Fibroblast of skin of back (primary cell): ENCODE results near the gene TBCK. TPM values are rescaled to one million over a fixed set of nuclear protein-coding genes. Genes with fewer than 3 reads are reported as not detected.
"Not testable (repeated sequence)": the region's sequence is repeated elsewhere in the genome, so short reads cannot be mapped to it uniquely, and the experiment has no call there.

ENCODE experiments used
- DNase-seq: peaks from one replicate; pipeline ENCODE4 v3.0.0-alpha.2; 2013
- polyA plus RNA-seq, 2 experiments: library from polyadenylated mRNA; unstranded; fragments of 120-200 nt; gene quantifications; one replicate each; pipeline ENCODE4 v1.2.1, GENCODE V29; 2013; ENCODE audit not compliant: insufficient read length in 2 of 2

Gene TBCK
- polyA plus RNA-seq (2013, experiment 1 of 2; ENCODE audit: insufficient read length), result 10.7 TPM
- polyA plus RNA-seq (2013, experiment 2 of 2; ENCODE audit: insufficient read length), result 16.8 TPM

DNA sequence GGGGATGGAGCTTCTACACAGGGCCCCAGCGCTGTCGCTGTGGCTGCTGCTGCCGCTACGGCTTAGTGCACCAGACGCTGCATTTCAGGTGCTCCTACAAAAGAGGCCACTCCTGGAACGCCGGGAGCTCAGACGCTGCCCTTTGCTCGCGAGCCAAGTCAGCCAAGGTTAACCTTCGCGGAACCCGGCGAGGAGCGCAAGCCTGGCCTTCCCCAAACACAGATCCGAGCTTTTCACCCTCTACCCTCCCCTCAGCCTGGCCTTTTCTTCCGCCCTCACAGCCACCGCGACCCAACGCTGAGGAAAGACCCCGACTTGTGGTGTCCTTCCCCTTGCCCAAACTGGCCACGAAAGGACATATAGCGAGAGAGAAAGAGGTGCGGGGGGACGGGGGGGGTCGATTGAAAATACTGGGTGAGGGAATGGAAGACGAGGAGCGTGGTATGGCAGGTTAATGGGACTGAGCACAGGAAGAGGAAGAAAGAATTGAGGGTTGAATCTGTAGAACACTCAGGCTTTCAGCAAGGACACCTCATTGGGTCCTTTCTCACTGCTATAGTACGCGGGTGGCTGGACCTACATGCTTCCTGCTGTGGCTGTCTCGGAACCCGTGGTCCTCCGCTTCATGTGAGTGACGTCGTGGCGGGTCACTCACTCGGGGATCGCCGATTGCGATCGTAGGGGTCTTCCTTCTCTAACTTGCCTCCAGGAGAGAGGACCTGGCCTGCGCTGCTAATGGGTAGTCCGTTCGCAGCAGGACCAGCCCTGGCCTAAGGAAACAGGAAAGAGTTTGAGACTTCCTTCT is at the start of gene TBCK, which contains the start of gene AIMP1:
Gene TBCK, minus strand, starts transcription at position 242 of the 805 bp plus-strand sequence. CDS start 7,249 bp downstream, outside the sequence.
Gene AIMP1, plus strand, starts transcription at position 583 of the 805 bp plus-strand sequence. CDS start 8,460 bp downstream, outside the sequence.
- peak; percentile 91 for DNase-seq

DNA sequence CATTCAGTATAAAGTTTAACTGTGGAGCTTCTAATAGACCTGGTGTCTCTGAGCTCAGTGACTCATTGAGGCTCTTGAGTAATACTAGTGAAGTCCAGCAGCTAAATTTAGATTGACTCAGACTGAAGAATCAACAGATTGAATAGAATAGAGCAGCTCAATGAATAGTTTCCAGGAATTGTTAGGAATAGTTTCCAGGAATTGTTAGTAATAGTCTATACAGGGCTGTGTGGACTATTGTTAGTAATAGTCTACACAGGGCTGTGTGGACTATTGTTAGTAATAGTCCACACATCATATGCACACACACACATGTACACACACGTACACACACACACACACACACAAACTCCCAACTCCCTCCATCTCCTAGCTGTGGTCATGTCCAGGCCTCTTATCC is 49.6 kb upstream of the TBCK start:
- peak; percentile 94 for DNase-seq

DNA sequence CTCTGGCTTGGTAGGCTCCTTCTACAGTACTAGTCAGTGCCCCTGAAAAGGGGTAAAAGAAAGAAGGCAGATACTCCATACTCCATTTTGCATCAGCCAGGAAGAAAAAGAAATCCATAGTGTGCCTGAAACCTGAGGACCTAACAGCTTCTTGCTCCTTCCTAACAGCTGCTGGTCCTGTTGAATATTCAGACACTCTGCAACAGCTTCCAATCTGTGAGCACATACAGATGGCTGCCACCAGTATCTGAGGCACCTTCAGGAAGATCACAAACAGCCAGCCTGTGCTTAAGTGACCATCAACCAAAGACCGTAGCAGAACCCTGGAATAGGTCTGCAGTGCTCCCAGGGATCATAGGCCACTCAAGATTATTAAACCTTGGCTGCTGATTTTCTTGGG is 48.3 kb upstream of the TBCK start:
- no peak for DNase-seq

DNA sequence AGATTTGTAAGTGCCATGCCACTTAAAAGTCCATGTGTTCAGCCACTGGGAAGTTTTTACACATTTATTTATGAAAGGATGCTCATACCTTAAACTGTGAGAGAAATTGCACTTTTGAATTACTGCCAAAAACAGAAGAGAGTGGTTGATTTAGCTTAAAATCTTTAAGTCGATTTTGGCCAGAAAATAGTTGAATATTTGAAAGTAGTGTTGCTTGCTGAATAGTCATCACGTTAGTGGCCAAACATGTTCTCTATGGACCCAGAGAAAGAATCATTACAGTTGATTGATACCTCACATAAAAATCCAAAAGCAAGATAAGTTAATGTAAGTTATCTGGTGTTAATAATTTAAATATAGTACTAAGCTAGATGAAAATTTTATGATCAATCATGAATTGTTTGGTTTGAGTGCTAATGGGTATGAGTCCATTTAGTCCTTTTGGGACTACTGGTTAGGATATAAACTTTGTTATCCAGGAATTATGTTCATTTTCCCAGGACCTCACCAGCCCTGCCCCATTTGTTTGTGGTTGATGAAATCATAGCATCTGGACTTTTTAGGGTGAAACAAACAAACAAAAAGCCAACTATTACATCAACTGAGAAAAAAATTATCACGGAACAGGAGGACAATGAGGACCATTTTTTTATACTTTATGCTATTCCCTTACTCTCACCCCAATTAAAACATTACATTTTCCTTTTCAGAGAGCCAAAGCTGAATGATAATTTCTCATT is 46.2 kb upstream of the TBCK start:
- DNase-seq, result no peak

DNA sequence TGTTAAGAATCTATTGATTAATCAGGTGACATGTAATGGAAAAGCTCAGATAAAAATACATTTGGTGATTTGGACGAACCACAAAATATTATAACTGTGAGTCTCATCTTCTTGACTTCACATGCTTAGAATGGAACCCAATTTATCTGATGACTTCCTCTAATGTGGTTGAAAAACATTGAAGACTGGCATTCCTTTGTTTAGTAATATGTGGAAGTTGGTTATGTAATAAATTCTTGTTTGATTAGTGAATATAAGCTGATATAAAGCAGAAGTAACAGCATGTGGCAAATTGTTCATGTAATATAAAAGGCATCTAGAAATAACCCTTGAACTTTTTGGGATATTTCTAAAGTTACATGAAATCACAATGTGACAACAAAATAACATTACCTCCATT is 42.9 kb upstream of the TBCK start:
- peak; percentile 88 for DNase-seq

DNA sequence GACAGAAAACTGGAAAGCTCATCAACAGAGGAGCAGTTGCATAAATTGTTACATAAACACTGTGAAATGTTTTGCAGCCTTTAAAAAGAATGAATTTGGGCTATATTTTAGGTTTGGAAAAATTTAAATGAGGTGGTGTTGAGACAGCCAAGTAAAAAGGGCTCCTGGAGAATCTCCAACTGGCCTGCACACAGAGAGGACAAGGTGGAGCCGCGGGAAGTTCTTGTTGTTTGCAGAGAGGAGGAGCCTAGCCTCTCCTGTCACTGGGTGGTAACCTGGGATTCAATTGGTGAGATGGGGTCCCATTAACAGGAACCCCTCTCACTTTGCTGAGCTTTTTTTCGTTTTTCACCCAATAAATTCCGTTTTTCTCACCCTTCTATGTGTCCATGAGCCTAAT is 39.2 kb upstream of the TBCK start:
- no peak for DNase-seq

DNA sequence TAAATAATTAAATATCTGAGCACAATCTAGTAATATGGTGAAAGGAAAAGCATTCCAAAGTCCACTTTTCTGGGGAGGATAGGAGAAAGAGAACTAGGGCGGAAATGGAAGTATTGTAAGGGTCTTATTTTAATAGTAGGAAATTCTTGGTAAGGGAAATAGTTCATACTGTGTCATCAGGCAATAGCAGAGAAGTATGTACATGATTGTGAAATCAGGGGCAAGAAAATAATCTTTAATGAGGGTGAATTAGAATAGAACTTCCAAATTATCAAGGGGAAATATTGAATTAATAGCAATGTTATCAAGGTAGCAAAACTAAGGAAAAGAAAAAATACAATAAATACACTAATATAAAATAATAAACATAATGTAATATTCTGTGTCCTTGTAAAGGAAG is 37.8 kb upstream of the TBCK start:
- DNase-seq, result no peak

DNA sequence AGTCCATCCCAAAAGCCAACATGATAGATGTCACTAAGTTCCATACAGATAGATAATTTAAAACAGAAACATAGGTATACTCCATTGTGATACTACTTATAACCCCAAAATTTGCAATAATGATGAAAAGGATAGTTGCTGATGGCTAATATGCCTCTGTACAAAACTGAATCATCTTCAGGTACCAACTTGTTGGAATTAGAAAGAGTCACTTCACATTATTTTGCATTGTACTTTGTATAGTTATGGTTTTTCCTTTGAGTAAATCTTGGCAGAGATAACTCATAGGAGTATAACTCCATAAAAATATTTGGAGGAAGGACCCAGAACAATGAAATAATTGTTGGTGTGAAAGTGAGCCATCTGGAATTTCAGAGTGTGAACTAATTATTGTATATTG is 35.0 kb upstream of the TBCK start:
- no peak for DNase-seq

DNA sequence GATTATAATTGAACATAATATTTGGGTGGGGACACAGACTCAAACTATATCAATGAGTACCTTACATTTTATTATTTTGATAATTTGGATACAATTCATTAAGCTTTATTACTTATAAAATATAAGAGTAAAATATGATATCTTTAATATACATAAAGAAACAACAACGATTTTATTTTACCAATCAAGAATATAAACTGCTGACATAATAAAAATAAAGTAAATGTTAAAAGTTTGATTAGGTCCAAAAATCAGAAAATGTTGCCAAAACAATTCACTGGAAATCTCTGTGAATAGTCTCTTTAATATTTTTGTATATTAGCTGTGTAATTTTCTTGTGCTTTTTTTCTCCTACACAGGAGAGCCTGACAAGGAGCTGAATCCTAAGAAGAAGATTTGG is 31.2 kb upstream of the TBCK start:
- no peak for DNase-seq

DNA sequence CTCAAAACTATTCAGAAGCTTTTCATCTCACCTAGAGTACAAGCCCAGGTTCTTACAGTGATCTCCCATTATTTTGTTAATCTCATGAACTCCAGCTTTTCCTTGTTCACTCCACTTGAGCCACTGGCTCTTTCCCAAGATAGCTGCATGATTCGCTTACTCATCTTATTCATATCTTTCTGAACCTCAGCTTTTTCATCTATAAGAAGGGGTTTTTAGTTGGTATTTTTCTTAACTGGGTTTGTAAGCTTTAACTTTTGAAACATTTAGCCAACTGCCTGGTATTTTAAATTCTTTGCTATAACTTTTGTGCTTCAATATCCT is 28.6 kb upstream of the TBCK start:
- peak; percentile 38 for DNase-seq

DNA sequence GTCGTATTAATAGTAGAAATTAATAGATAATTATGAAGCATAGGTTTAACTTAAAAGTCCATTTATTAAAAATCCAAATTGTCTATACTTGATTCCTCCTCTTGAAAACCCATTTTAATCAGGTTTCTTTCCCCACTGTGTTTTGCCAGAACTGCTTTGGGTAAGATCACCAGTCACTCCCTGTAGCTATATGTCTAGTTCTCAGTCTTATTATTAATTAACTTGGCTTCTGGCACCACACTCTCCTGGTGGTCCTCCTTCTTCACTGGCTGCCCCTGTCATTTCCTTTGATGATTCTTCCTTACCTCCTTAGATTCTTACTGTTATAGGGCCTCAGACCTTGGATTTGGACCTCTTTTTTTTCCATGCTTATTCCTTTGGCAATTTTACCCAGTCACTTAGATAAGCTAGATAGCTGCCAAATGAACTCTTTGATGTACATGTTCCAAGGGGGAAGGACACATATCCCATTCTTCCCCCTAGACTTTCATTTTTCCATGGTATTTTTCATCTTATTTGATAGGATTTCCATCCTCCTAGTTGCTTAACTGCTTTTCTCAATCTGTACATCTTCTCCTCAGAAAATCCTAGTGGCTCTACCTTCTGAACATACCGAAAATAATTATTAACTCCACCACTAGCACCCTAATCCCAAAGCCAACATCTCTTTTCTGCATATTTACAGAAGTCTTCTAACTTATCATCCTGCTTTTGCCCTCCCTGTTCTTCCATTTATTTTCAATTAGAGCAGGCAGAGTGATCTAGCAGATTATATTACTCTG is 28.0 kb upstream of the TBCK start:
- DNase-seq, result no peak

DNA sequence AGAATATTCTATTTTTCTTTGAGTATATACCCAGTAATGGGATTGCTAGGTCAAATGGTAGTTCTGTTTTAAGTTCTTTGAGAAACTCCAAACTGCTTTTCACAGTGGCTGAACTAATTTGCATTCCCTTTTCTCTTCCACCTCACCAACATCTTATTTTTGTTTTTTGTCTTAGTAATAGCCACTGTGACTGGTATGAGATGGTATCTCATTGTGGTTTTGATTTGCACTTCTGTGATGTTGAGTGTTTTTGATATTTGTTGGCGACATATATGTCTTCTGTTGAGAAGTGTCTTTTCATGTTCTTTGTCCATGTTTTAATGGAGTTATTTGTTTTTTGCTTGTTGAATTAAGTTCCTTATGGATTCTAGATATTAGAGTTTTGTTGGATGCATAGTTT is 24.8 kb upstream of the TBCK start:
- DNase-seq, result no peak

DNA sequence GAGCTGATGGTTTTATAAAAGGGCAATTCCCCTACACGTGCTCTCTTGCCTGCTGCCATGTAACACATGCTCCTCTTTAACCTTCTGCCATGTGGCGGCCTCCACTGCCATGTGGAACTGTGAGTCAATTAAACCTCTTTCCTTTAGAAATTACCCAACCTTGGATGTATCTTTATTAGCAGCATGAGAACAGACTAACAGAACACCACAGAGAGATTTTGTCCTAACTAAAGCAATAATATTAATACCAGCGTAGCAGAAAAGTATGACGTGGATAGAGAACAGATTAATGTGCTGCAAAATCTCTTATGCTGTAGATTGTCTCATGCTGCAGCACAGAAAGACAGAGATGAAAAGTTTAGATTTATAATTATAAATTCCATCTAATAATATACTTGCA is 23.4 kb upstream of the TBCK start:
- no peak for DNase-seq

DNA sequence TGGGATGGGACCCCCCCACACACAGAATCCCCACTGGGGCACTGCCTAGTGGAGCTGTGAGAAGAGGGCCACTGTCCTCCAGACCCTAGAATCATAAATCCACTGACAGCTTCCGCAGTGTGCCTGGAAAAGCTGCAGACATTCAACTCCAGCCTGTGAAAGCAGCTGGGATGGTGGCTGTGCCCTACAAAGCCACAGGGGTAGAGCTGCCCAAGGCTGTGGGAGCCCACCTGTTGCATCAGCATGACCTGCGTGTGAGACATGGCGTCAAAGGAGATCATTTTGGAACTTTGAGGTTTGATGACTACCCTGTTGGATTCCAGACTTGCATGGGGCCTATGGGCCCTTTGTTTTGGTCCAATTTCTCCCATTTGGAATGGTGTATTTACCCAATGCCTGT is 22.7 kb upstream of the TBCK start:
- DNase-seq, result no peak

DNA sequence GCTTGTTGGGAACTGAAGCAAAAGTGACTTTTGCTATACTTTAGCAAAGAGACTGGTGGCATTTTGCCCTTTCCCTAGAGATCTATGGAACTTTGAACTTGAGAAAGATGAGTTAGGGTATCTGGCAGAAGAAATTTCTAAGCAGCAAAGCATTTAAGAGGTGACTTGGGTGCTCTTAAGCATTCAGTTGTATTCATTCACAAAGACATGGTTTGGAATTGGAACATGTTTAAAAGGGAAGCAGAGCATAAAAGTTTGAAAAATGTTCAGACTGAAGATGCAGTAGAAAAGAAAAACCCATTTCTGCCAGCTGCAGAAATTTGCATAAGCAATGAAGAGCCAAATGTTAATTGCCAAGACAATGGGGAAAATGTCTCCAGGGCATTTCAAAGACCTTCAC is 21.9 kb upstream of the TBCK start:
- no peak for DNase-seq

DNA sequence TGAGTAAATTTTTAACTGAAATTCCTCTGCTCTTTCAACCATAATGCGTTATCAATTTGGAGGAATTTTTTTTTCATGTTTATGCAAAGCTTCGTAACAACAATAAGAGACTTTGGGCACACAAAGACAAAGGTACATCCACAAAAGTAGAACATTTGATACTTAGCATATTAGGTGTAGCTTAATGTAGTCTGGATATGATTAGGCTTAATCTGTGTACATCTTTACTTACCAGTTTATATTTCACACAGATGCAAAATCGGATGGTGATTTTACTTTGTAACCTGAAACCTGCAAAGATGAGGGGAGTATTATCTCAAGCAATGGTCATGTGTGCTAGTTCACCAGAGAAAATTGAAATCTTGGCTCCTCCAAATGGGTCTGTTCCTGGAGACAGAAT is 20.6 kb upstream of the TBCK start:
- no peak for DNase-seq

DNA sequence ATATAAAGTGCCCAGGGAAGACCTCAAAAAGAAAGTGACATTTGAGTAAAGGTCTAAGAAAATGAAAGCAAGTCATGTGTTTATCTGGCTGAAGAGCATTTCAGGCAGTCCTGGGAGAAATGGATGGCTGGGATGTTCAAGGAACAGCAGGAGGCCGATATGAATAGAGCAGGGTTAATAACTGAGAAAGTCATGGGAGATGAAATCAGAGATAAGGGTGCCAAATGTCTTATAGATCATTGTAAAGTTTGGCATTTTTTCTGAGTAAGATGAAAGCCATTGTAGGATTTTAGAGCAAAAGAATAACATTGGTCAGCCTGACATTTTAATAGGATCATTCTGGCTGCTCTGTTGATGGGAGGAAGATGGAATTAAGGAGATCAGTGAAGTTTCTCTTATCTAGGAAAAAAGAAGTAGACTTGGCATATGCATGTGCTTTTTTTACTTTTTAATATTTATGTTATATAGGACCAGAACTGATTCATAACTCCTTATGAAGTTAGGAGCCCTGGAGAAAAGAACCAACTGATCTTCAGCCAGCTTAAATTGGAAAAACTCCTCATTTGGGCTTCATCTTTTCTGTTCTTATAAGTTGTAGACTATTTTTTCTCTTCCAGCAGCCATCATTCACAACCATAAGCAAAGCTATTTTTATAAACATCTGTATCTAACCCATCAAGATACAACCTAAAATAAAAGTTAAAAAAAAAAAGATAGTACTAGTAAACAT is 18.9 kb upstream of the TBCK start:
- DNase-seq, result peak; percentile 72

DNA sequence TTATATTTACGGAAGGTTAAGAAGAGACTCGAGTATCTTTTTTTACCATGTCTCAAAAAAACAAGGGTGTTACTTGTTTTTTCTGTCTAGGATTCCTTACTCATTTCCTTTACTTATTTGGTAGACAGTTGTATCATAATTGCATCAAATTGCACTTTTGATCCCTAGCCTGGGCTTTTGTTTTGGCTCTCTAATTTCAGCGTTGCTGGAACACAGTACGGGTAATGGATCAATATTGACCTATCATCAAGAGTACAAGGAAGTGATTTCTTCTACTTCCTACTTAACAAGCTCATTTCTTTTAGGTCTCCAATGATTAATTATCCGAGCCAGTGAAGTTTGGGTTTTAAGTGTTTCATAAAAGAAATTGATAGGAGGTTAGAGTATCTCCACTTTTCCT is 17.2 kb upstream of the TBCK start:
- no peak for DNase-seq

DNA sequence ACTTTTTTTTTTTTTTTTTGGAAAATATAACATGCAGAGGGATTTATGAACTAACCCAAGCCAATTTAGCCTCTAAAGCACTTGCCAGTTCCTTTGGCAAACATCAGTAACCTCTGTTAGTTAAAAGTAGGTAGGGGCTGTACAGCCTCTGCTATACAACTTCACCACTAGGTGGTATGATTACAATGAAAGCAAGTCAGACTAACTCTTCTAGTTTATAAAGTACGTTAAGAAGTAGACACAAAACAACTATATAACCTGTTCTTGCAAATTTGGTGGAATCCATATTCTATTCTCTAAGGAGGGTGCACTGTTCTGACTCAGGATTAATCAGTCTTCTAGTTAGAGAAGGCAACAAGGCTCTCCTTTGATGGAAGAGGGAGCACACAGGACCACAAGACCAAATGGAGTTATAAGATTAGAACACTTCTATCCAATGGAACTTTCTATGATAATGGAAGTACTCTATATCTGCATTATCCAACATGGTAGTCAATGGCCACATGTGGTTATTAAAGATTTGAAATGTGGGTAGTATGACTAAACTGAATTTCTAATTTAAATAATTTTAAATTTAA is 13.1 kb upstream of the TBCK start:
- DNase-seq, result peak; percentile 52

DNA sequence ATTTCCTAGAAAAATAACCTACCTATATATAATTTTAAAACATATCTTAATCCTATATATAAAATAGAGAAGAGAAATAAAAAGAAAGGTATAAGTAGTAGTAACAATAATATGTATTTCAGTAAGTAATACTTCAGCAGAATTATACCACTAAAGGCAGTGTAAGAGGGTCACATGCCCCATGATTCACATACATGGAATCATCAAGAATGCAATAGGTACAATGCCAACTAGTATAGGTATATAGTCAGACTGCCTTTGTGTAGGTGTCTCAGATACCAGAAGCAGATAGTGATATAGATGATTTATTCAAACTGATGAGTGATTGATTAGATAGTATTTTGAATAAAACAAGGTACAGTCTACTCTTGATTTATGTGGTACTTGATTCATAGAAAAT is 9.8 kb upstream of the TBCK start:
- no peak for DNase-seq

DNA sequence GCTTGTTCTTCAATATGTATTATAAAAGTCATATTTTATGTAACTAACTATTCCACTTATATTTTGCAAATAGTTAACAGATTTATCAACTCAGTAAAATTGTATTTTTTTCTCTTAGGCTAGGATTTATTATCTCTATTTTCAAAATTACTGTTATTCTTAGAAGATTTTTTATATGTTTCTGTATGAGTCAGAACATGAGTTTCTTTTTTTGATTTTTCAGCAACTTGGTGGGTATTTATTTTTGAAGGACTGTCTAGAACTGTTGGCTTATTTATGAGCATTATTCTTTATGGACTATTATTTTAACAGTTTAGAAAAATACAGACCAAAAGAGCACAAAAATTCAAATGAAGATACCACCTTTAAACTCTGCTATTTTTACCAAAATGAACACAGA is 7.1 kb upstream of the TBCK start:
- no peak for DNase-seq

DNA sequence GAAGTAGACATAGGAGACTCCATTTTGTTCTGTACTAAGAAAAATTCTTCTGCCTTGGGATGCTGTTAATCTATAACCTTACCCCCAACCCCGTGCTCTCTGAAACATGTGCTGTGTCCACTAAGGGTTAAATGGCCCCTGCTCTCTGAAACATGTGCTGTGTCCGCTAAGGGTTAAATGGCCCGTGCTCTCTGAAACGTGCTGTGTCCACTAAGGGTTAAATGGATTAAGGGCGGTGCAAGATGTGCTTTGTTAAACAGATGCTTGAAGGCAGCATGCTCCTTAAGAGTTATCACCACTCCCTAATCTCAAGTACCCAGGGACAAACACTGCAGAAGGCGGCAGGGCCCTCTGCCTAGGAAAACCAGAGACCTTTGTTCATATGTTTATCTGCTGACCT is 5.8 kb upstream of the TBCK start:
- DNase-seq, result not testable (repeated sequence)
